OCI-LY7 (cell line): ENCODE measurements around the gene HIGD1C. TPM values are rescaled to one million over a fixed set of nuclear protein-coding genes. Genes with fewer than 3 reads are reported as not detected.
A peak's percentile ranks its signal among the peaks of the same experiment; 100 is the strongest.

Experiments used
- BruUV-seq: library from RNA; stranded (reverse); fragments of 400-500 nt; replicated peaks from 2 replicates; lab custom pipeline; 2021; lab: Mats Ljungman, UMichigan
- CTCF ChIA-PET: fragments of 300-600 bp; sonication (Branson Sonifier 250); formaldehyde crosslinking; loops from one replicate; lab custom pipeline; 2022; ENCODE audit warnings: antibody characterized with exemption; ENCODE audit not compliant: unreplicated experiment; lab: Charles Lee
- POLR2A ChIA-PET: fragments of 300-600 bp; sonication (Branson Sonifier 250); formaldehyde crosslinking; loops from one replicate; lab custom pipeline; 2022; ENCODE audit warnings: antibody characterized with exemption; lab: Charles Lee
- DNase-seq: peaks from one replicate; pipeline ENCODE4 v3.0.0-alpha.2; 2015; ENCODE audit warnings: low spot score
- H2AFZ ChIP-seq: fragments of 200-600 bp; sonication (generic), shearing (Covaris generic); 2 replicates; pipeline ENCODE4 v1.6.1; 2014; ENCODE audit warnings: mild to moderate bottlenecking, antibody characterized with exemption, low read length, moderate library complexity
- H3K27ac ChIP-seq: fragments of 200-600 bp; sonication (generic); 2 replicates; pipeline ENCODE4 v1.5.1; 2014; ENCODE audit warnings: mixed run types, low read depth, mild to moderate bottlenecking, moderate library complexity, low read length, inconsistent platforms; ENCODE audit not compliant: poor library complexity, severe bottlenecking
- H3K36me3 ChIP-seq: fragments of 200-600 bp; sonication (generic); 2 replicates; pipeline ENCODE4 v1.6.1; 2014; ENCODE audit warnings: mild to moderate bottlenecking, antibody characterized with exemption, low read length, moderate library complexity, mixed read lengths; ENCODE audit not compliant: insufficient read depth
- H3K4me1 ChIP-seq: fragments of 200-600 bp; sonication (generic); 2 replicates; pipeline ENCODE4 v1.5.1; 2014; ENCODE audit warnings: mild to moderate bottlenecking, low read length; ENCODE audit not compliant: insufficient read depth, poor library complexity, severe bottlenecking
- H3K4me2 ChIP-seq: fragments of 200-600 bp; sonication (generic); 2 replicates; pipeline ENCODE4 v1.6.1; 2014; ENCODE audit warnings: mild to moderate bottlenecking, low read length
- H3K4me3 ChIP-seq: fragments of 200-600 bp; sonication (generic); 2 replicates; pipeline ENCODE4 v1.5.1; 2014; ENCODE audit warnings: mild to moderate bottlenecking, low read depth, low read length; ENCODE audit not compliant: poor library complexity, severe bottlenecking
- H3K79me2 ChIP-seq: fragments of 200-600 bp; sonication (generic); 2 replicates; pipeline ENCODE4 v1.6.1; 2016; ENCODE audit warnings: low read depth, mild to moderate bottlenecking, low read length, moderate library complexity, mixed read lengths; ENCODE audit not compliant: insufficient read depth
- H3K9me2 ChIP-seq: fragments of 200-600 bp; sonication (generic); 2 replicates; pipeline ENCODE4 v1.6.1; 2016; ENCODE audit warnings: mild to moderate bottlenecking, low read length, mixed read lengths; ENCODE audit not compliant: insufficient read depth
- H3K9me3 ChIP-seq: fragments of 200-600 bp; sonication (generic); 2 replicates; pipeline ENCODE4 v1.6.1; 2014; ENCODE audit warnings: mild to moderate bottlenecking, mixed run types, low read length, mixed read lengths
- H4K20me1 ChIP-seq: fragments of 200-600 bp; sonication (generic); 2 replicates; pipeline ENCODE4 v1.6.1; 2014; ENCODE audit warnings: mild to moderate bottlenecking, antibody characterized with exemption, low read length, moderate library complexity, mixed read lengths; ENCODE audit not compliant: insufficient read depth
- EZH2phosphoT487 ChIP-seq: fragments of 200-600 bp; sonication (generic); IDR thresholded peaks from 2 replicates; pipeline ENCODE4 v1.6.1; 2018; ENCODE audit warnings: low read depth, borderline replicate concordance, mild to moderate bottlenecking, mixed run types, antibody characterized with exemption, low read length, moderate library complexity, mixed read lengths
- intact Hi-C: fragments of 100-400 bp; cut with micrococcal nuclease; formaldehyde crosslinking; loops from one replicate; pipeline ENCODE4 v1.10.0; 2022; ENCODE audit not compliant: unreplicated experiment
- total RNA-seq, 2 experiments: library from RNA; depleted of rRNA in 1 of 2; stranded (reverse); fragments of >200 nt in 1 of 2; shearing (Covaris generic) in 1 of 2; gene quantifications; 2 replicates each; pipeline ENCODE4 v1.2.3, GENCODE V29; 2014 to 2022
- TF ChIP-seq, protein P1 (sequence below): fragments of 200-600 bp; sonication (generic); conservative IDR thresholded peaks from 2 replicates; pipeline ENCODE4 v1.5.1; 2014; ENCODE audit warnings: mild to moderate bottlenecking, antibody characterized with exemption, low read length, moderate library complexity, mixed read lengths

The HIGD1C gene
- total RNA-seq, 2 experiments from 2014 or later, result not detected

DNA sequence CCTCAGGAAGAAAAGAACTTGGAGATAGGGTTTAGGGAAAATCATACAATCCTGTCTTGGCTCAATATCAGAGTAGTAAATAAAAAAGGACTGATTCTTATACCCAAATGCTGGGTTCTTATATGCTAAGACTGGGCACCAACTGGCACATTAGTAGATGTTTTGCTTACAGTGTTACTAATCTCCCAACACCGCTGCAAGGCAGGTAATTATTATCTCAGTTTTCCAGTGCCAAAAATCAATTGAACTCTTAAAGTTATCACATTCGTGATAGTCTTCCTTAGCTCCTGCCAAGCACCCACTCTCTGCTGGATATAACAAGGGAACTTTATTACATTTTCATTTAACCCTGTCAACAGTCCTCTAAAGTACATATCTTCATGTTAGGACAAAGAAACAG is 25.0 kb upstream of the HIGD1C start:
- ChIA-PET POLR2A (interaction anchor here (0.6 to 2.0 kb wide), 4 partner anchors 9 to 163 kb away, joined by 3 to 6 read pairs (median 3); partner anchors contain the start of gene SLC11A2), CTCF (no interaction called here)
- Histone ChIP-seq H3K4me3 (peak overlapping the region; percentile 82), H2AFZ (peak overlapping the region; percentile 15; the same call in 1 of the 2 replicates), H3K27ac (peak overlapping the region; percentile 99), H3K79me2 (peaks cover 54% of the 10 kb centered on the region), H3K36me3 (peaks cover 39% of the 10 kb centered on the region), H3K4me1 (peaks cover 48% of the 10 kb centered on the region), H3K9me2 (no peaks in the 10 kb centered on the region), H4K20me1 (no peaks in the 10 kb centered on the region; the same call in 1 of the 2 replicates), H3K4me2 (peak overlapping the region; percentile 99), H3K9me3 (no peaks in the 10 kb centered on the region)
- no peak for TF ChIP-seq EZH2phosphoT487
- TF ChIP-seq, protein P1, sequence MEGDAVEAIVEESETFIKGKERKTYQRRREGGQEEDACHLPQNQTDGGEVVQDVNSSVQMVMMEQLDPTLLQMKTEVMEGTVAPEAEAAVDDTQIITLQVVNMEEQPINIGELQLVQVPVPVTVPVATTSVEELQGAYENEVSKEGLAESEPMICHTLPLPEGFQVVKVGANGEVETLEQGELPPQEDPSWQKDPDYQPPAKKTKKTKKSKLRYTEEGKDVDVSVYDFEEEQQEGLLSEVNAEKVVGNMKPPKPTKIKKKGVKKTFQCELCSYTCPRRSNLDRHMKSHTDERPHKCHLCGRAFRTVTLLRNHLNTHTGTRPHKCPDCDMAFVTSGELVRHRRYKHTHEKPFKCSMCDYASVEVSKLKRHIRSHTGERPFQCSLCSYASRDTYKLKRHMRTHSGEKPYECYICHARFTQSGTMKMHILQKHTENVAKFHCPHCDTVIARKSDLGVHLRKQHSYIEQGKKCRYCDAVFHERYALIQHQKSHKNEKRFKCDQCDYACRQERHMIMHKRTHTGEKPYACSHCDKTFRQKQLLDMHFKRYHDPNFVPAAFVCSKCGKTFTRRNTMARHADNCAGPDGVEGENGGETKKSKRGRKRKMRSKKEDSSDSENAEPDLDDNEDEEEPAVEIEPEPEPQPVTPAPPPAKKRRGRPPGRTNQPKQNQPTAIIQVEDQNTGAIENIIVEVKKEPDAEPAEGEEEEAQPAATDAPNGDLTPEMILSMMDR, result no peak
- intact Hi-C loops, result loop anchor here (1.0 to 5.0 kb wide), 2 partner anchors 102 to 395 kb away; partner anchors contain the start of gene BIN2
- no peak for DNase-seq
- BruUV-seq, result no TSS peak

GRCh38 chr12:50927766-50928224 is 24.5 kb upstream of the HIGD1C start:
- H3K9me2 ChIP-seq, result no peaks in the 10 kb centered on the region
- H4K20me1 ChIP-seq, result no peaks in the 10 kb centered on the region; the same call in 1 of the 2 replicates
- intact Hi-C loops, result loop anchor here (1.0 to 5.0 kb wide), 2 partner anchors 102 to 395 kb away; partner anchors contain the start of gene BIN2
- H3K79me2 ChIP-seq, result peaks cover 54% of the 10 kb centered on the region
- peak overlapping the region; percentile 82 for H3K4me3 ChIP-seq
- TF ChIP-seq, protein P1, result no peak
- no peak for TF ChIP-seq EZH2phosphoT487
- peaks cover 47% of the 10 kb centered on the region for H3K4me1 ChIP-seq
- ChIA-PET POLR2A (interaction anchor here (0.6 to 2.0 kb wide), 3 partner anchors 99 to 388 kb away, joined by 3 to 6 read pairs (median 4); partner anchors contain the start of gene SLC11A2), CTCF (no interaction called here)
- peak overlapping the region; percentile 99 for H3K4me2 ChIP-seq
- H3K27ac ChIP-seq, result peak overlapping the region; percentile 99
- peaks cover 44% of the 10 kb centered on the region for H3K36me3 ChIP-seq
- BruUV-seq, result no TSS peak
- DNase-seq, result no peak
- no peaks in the 10 kb centered on the region for H3K9me3 ChIP-seq
- peak overlapping the region; percentile 15; the same call in 1 of the 2 replicates for H2AFZ ChIP-seq

GRCh38 chr12:50928392-50928791 is 24.0 kb upstream of the HIGD1C start:
- intact Hi-C loops, result loop anchor here (5.0 kb wide), 1 partner anchor 394 kb away; the partner anchor contains the start of gene BIN2
- peak overlapping the region; percentile 15; the same call in 1 of the 2 replicates for H2AFZ ChIP-seq
- H4K20me1 ChIP-seq, result no peaks in the 10 kb centered on the region; the same call in 1 of the 2 replicates
- H3K9me3 ChIP-seq, result no peaks in the 10 kb centered on the region
- H3K4me2 ChIP-seq, result peak overlapping the region; percentile 99
- peak overlapping the region; percentile 99 for H3K27ac ChIP-seq
- ChIA-PET POLR2A (interaction anchor here (0.6 to 2.0 kb wide), 3 partner anchors 57 to 388 kb away, joined by 4 to 6 read pairs (median 5); no protein-coding TSS in a partner anchor), CTCF (no interaction called here)
- H3K9me2 ChIP-seq, result no peaks in the 10 kb centered on the region
- BruUV-seq, result no TSS peak
- H3K4me3 ChIP-seq, result peak overlapping the region; percentile 82
- H3K36me3 ChIP-seq, result peaks cover 50% of the 10 kb centered on the region
- H3K4me1 ChIP-seq, result peaks cover 41% of the 10 kb centered on the region
- TF ChIP-seq, protein P1, result no peak
- TF ChIP-seq EZH2phosphoT487, result no peak
- peaks cover 54% of the 10 kb centered on the region for H3K79me2 ChIP-seq
- peak; percentile 30 for DNase-seq
